HG03196 (cell line): ENCODE data around the gene FKBP14.

ENCODE experiments used
- ATAC-seq: cut with Tn5 transposase; IDR thresholded peaks from one replicate; pipeline ENCODE4 v1.9.1; 2021; ENCODE audit not compliant: unreplicated experiment

Gene FKBP14

DNA sequence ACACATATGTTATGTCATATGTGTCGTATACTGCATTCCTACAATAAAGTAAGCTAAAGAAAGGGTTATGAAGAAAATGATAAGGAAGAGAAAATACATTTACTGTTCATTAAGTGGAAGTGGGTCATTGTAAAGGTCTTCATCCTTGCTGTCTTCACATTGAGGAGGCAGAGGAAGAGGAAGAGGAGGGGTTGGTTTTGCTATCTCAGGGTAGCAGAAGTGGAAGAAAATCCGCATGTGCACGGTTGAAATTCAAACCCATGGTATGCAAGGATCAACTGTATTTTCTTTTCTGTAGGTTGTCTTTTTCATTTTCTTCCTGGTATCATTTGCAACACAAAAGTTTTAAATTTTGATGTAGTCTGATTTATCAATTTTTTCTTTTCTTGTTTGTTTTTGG lies 8.0 kb upstream of the FKBP14 start:
- ATAC-seq, result no peak

- ATAC-seq, result no peak
These were observed 6.0 kb upstream of the FKBP14 start for GRCh38 chr7:30032310-30033125.

DNA sequence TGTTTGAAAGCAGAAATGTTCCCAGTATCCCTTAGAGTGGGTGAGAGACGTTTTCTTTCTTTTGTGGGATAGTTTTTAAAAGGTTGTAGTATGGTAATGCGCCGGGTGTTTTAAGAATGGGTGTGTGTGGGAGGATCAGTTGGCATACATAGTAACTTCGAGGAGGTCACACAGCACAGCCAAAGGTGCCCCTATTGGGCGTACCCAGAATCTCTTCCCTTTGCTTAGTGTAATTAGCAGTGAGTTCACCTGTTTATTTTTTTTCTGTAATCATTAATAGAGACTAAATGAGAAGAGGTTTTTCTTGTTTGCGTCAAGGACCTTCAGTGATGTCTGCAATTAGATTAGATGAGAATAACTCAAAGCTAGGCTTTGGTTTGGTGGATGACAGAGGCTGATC lies 3.2 kb upstream of the FKBP14 start:
- no peak for ATAC-seq

DNA sequence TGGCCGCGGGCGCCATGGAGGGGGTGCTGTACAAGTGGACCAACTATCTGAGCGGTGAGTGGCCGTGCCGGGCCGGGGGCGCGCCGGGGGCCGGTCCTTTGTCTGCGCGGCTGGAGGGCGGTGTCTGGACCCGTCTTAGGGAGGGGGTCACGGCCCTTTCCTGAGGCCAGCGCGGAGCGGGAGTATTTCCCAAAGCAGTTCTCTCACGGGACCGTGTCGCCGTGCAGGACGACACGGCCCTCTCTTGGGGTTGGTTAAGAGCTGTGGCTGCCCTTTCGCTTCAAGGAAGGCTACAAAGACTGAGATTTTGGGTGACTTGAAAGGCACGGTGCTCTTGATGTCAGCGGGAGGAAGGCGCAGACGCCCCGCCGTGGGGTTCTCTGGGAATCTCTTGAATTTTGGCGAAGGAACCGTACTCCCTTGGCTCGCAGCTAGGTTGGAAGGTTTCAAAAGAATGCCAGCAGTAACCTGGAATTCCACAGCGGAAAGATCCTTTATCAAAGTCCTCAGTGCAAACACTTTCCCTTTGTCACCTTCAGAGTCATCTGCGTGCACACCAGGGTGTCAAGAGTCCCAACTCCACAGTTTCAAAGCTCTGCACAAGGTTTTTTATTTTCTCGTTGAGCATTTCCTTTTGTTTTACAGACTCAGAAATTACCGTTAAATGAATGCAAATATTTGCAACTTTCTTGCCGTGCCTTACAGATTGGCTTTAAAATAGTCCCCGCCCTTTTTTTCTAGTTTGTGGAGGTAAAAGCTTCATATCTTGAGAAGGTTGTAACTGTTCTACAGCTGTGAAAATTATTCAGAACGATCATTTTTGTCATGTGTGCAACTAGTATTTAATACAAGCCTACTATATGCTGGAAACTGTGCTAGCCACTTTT lies 2.5 kb upstream of the FKBP14 start:
- ATAC-seq, result peak; percentile 12

DNA sequence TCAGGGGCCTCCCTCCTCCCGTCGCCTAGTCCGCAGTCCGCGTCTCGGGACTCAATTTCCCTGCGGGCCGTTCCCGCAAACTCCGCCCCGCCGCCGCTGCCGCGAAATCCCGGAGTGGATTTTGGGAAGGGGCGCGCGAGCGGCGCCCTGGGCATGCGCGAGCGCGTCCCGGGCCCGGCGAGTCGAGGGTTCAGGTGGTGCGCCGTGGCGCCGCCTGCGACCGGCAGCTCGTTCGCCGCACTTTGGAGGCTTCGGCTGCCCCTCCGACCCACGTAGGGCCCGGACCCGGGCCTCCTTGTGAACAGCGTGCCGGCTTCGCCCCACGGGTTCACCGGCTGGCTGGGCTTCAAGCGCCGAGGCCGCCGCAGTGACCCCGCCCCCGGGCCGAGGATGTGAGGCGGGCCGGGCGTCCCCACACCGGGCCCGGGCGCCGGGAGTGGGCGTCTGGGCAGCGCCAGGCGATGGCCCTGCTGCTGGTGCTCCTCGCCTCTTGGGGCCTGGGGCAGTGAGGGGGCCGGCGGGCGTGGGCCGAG lies 1.8 kb upstream of the FKBP14 start, which contains the start of gene PLEKHA8:
TSS of gene PLEKHA8 (plus strand) at position 197 of the 533 bp plus-strand sequence. CDS start 351 bp downstream, outside the sequence.
- ATAC-seq, result peak; percentile 50

DNA sequence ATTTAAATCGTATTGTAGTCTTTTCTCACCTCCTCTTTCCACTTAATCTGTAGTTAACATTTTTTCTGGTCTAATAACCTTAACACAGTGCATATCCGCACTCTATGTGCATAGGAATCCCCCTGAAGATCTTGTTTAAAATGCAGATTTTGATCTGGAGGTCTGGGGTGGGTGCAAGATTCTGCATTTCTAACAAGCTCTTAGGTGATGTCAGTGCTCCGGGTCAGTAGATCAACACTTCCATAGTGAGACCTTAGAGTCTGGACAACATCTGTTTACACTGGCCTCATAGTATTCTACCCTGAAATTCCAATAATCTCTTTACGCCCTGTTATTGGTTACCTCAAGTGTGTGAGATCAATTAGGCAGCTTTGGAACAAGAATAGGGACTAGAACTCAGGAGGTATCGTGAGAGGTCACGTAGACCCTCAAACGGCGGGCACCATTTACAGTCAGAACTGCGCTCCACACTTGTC lies 1.3 kb upstream of the FKBP14 start:
- peak; percentile 5 for ATAC-seq

DNA sequence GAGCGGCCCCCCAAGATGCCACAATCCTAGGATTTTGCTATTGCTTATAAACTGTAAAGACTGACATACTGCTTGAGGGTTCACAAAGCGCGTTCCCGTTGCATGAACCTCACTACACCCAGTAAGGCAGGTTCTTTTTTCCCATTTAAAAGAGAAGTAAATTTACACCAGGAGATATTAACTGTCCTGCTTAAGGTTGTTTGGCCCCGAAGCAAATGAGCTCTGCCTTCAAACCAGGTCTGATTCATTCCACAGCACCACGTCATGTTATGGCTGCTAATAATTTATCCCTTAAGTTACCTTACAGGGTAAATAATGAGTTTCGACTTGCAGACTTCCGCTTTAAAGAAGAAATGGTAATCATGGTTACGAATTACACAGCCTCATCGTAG lies 559 bp upstream of the FKBP14 start:
- peak; percentile 29 for ATAC-seq

GRCh38 chr7:30023524-30023923 lies 3.0 kb downstream of the FKBP14 start:
- ATAC-seq, result no peak

GRCh38 chr7:30022991-30023390 lies 3.5 kb downstream of the FKBP14 start:
- no peak for ATAC-seq

DNA sequence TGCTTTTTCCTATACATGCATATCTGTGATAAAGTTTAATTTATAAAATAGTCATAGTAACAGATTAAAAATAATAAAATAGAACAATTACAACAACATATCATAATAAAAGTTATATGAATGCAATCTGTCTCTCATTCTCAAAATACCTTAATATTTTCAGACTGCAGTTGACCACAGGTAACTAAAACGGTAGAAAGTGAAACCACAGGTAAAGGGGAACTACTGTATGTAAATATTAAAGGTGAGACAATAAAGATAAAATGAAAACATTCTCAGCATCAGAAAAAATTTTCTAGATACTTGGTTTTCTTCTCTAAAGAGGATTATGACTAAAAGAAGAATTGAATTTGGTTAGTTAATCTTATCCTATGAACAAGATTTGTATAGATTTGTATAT lies 6.0 kb downstream of the FKBP14 start:
- no peak for ATAC-seq

- ATAC-seq, result no peak
These were observed 6.5 kb downstream of the FKBP14 start for GRCh38 chr7:30019960-30020359.

GRCh38 chr7:30019387-30019786 lies 7.1 kb downstream of the FKBP14 start:
- no peak for ATAC-seq

GRCh38 chr7:30018451-30018850 lies 8.1 kb downstream of the FKBP14 start:
- ATAC-seq, result no peak

DNA sequence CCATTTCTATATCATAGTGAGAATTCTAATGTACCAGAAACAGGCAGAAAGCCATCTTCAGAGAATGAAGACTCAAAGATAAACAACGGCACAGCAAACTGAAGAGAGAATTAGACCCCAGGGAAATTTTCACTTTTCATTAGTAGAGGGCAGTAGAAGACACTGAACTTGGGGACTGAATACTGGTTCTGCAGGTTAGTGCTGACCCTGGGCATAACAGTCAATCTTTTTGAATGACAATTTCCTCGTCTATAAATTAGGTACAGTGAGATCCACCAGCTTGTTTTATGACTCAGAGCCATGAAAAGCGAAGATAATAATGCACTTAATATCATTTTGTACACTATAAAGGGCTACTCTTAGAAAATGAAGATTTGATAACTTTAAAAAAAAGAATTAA lies 13.7 kb downstream of the FKBP14 start:
- ATAC-seq, result no peak

DNA sequence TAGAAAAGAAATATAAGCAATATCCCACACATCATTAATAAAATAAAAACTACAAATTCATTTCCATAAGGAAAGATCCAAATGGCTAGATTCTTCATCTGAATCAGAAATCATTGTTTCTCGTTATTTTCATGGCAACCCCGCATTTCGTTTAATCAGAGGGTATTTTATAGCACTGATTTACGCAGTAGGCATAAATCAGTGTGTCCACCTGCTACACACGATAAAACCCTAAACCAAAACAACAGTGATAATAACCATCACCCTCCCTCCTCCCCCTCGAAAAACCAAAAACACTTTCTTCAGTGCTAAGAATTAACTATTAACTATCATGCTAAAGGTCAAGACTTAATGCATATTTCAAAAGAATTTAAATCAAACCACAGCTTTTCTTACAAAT lies 16.5 kb downstream of the FKBP14 start:
- ATAC-seq, result no peak

DNA sequence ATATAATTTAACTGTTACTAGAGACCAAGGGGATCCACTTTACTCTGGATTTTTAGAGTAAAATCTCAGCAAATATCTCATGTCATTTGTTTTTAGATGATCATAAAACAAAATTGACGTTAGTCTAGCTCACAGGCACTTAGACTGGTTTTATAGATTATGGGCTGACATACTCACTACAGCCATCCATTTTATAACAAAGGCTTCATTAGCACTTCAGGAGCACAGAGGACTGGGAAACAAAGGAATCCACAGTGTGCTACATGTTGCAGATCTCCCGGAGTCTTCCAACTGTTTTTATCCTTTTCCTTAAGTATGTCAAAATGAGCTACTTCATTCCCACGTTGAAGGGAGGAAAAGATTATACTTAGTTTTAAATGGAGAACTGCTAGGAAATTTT lies 21.0 kb downstream of the FKBP14 start:
- ATAC-seq, result no peak

DNA sequence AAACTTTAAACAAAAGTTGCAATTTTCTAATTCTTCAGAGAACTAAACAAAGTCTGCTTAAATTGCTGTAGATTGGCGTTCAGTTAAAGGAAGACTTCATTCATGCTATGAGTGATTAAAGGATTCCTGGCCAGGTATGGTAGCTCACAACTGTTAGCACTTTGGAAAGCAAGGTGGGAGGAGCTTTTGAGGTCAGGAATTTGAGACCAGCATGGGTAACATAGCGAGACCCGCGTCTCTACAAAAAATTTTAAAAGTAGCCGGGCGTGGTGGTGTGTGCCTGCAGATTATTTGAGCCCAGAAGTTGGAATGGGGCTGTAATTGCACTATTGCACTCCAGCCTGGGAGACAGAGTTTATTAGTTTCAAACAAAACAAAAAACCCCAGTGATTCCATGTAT lies 23.4 kb downstream of the FKBP14 start:
- no peak for ATAC-seq

DNA sequence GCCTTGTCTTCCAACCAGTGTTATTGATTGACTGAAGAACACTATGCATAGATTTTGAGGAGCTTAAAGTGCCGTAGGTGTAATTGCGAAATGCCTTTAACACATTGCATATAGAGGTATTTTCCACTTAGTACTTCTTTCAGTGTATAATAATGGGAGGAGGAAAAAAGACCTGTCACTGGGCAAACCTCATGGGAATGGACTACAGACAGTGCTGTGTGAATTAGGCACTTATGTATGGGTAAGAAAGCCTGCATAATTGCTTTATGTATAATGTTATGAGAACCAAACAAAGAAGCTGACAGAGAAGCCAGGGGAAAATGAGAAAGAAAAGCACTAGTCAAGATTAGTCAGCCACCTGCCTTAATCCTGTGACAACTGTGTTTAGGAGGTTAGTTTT lies 24.5 kb downstream of the FKBP14 start:
- no peak for ATAC-seq

GRCh38 chr7:29998489-29998888 lies 28.0 kb downstream of the FKBP14 start:
- ATAC-seq, result no peak

GRCh38 chr7:29996321-29996720 lies 30.2 kb downstream of the FKBP14 start:
- no peak for ATAC-seq

GRCh38 chr7:29995652-29996051 lies 30.9 kb downstream of the FKBP14 start:
- no peak for ATAC-seq

- no peak for ATAC-seq
These were observed 33.4 kb downstream of the FKBP14 start for GRCh38 chr7:29993140-29993539.
